Umbilical cord (tissue), 2 donors: ENCODE data around the gene CPXM1. TPM values are rescaled to one million over a fixed set of nuclear protein-coding genes. Genes with fewer than 3 reads are reported as not detected.
A peak's percentile ranks its signal among the peaks of the same experiment; 100 is the strongest.
"Not testable (repeated sequence)": the region's sequence is repeated elsewhere in the genome, so short reads cannot be mapped to it uniquely, and the experiment has no call there.

Source experiments
- DNase-seq: peaks from one replicate; pipeline ENCODE4 v3.0.0-alpha.2; 2015; ENCODE audit warnings: low spot score
- total RNA-seq: library from RNA; depleted of rRNA; stranded (reverse); fragments of >200 nt; gene quantifications from one replicate; pipeline ENCODE4 v1.2.3, GENCODE V29; 2014; ENCODE audit warnings: low replicate concordance; ENCODE audit not compliant: insufficient read depth

The CPXM1 gene
- total RNA-seq, 1 donor from 2014 or later, result 18.1 TPM

GRCh38 chr20:2801286-2801728 is 880 bp upstream of the CPXM1 start:
- DNase-seq, result no peak

DNA sequence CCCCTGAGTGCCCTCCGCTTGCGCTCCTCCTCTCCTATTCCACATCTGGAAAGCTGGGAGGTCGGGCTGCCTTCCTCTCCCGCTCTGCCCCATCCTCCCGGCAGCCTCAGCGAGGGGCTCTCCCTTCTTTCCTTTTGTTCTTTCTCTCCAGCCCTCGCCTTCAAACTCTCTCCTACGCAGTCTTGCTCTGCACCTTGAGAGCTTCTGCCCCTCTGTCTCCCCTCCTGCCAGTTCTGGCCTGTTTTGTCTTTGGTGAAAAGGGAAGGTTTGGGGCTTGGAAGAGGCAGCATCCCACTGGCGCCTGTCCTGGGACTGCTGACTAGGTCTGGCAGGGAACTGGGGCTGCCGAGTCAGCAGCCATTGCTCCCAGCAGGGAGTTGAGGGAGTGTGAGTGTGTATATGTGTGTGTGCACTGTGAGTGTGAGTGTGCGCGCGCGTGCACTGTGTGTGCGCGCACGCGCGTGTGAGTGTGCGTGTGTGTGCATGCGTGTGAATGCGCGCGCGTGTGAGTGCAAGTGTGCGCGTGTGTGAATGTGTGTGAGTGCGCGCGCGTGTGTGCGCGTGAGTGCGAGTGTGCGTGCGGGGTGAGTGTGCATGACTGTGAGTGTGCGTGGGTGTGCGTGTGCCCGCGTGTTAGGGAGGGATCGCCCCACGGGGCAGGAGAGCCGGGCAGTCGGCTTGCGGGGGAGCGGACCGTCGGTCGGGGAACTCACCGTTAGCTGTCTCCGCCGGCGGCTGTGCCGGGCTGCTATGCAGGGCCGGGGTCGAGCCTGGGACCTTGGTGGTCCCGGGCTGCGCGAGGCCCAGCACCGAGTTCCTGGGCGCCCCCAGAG is 523 bp downstream of the CPXM1 start:
- DNase-seq, result peak; percentile 55

GRCh38 chr20:2799271-2799670 is 1.2 kb downstream of the CPXM1 start:
- DNase-seq, result no peak

GRCh38 chr20:2798814-2799213 is 1.6 kb downstream of the CPXM1 start:
- DNase-seq, result no peak

- no peak for DNase-seq
Observed at GRCh38 chr20:2798095-2798805, 2.2 kb downstream of the CPXM1 start.

GRCh38 chr20:2797136-2797983 is 3.1 kb downstream of the CPXM1 start:
- DNase-seq, result no peak

DNA sequence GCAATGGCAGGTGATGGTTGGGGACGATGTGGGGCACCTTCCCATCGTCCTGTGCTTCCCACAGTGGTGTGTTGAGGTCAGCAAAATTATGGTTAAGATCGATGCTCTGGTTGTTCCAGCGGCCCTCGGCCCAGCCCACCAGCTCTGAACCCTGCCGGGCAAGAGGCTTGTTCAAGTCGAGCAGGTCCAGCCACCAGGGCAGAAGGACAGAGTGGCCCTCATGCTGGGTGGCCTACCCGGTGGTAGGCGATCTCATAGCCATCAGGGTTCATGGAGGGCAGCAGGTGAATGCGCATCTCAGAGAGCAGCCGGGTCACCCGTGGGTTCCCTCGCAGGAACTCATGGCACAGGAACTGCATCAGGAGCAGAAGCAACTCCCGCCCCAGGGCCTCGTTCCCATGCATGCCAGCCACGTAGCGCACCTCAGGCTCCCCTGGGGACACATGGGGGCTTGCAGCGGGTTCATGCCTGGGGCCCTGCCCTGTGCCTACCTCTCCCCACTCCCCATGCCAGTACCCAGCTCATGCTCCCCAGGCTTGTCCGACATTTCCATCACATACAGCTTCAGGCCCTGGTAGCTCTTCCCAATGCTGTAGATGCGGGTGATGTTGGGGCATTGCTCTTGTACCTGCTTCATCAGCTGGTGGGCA is 4.3 kb downstream of the CPXM1 start:
- DNase-seq, result no peak

DNA sequence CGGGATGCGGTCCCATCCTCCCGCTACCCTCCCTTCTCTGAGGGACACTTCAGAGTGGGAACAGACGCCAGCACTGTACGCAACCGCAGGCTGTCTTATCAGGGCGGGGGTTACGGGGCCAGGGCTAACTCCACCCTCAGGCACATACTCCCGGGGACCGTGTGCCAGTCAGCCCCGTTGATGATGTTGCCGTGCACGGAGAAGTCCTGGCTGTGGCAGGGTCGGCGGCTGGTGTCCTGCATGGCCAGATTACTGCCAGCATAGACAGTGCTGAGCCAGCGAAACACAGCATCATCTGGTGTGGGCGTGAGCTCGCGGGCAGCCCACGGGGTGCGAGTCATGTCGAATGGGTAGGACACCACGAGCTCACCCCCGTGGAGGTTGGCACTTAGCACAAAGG is 5.0 kb downstream of the CPXM1 start:
- DNase-seq, result no peak

DNA sequence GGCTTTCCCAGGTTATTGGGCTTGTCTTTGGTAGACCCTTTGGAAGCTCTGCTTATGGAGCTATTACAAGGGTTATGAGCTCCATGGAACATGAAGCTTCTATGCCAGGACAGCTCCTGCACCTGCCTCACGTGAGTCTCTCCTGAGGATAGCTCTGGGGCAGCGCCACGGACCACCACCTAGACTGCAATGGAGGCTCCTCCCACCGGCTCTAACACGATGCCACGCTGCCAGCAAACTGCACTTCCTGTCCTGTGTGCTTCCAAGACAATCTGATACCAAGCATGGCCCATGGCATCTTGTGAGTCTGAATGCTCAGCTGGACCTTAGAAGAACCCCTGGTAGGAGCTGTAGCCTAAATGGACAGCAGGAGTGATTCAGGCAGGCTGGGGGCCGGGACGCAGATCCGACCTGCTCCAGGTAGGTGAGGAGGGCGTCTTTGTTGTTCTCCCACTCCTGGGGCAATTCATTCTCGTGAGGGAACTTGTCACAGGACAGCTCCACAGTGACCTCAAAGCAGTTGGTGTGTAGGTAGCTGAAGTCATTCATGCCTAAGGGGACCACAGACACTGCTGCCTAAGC is 5.5 kb downstream of the CPXM1 start:
- no peak for DNase-seq

- DNase-seq, result no peak
Observed at GRCh38 chr20:2794202-2794748, 6.2 kb downstream of the CPXM1 start.

DNA sequence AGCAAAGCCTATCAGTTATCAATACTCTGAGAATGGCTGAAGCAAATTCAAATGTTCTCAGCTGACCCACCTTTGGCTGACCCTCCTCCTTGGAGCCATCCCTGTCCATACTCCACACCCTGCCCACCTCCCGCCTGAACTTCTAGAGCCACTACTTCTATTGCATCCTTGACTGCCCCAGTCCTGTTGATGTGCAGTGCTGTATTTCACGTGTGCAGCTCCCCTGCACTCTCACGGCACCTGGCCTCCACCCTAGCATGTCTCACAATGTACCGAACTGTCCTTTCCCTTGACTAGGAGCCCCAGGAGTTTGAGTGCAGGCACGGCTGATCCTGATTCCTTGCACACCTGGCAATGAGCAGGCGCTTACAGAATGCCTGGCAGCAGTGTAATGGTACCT is 7.0 kb downstream of the CPXM1 start:
- DNase-seq, result no peak

- DNase-seq, result no peak
Observed at GRCh38 chr20:2783908-2784566, 16.4 kb downstream of the CPXM1 start.

GRCh38 chr20:2780948-2781347 is 19.5 kb downstream of the CPXM1 start:
- DNase-seq, result no peak

- no peak for DNase-seq
Observed at GRCh38 chr20:2778602-2779321, 21.7 kb downstream of the CPXM1 start.

DNA sequence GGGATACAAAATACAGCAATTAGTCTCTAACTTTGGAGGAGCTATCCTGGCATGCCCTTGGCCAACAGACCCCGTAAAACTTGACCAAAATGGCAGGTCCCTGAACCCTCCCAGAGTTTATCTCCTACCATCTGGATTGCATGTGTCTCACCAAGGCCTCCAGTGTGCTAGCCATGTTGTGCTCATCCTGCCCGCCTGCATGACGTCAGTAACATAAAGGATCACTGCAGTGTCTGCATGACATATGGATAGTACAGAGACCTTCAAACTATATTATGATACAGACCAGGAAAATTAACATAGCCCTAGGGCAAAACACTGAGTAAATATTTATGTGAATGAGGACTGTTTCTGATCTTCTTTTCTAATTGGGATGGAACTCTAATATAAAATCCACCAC is 25.3 kb downstream of the CPXM1 start:
- no peak for DNase-seq

- no peak for DNase-seq
Observed at GRCh38 chr20:2773812-2774211, 26.6 kb downstream of the CPXM1 start.

GRCh38 chr20:2771631-2772080 is 28.8 kb downstream of the CPXM1 start:
- DNase-seq, result no peak

- not testable (repeated sequence) for DNase-seq
Observed at GRCh38 chr20:2770091-2770490, 30.3 kb downstream of the CPXM1 start.

- DNase-seq, result no peak
Observed at GRCh38 chr20:2768632-2769015, 31.8 kb downstream of the CPXM1 start.
